HEK293T (cell line): ENCODE data around the gene CARTPT.

Experiments
- BHLHE40 ChIP-seq: fragments of 450-650 bp; IDR thresholded peaks from 2 replicates; pipeline ENCODE4 v1.6.1; 2016; ENCODE audit warnings: mild to moderate bottlenecking, moderate library complexity, borderline replicate concordance
- FOXK2 ChIP-seq: fragments of 450-650 bp; IDR thresholded peaks from 2 replicates; pipeline ENCODE4 v1.6.1; 2016; ENCODE audit warnings: mild to moderate bottlenecking
- FOXM1 ChIP-seq: fragments of 450-650 bp; IDR thresholded peaks from 2 replicates; pipeline ENCODE4 v1.6.1; 2017; ENCODE audit warnings: mild to moderate bottlenecking, borderline replicate concordance
- HDGF ChIP-seq: fragments of 450-650 bp; IDR thresholded peaks from 2 replicates; pipeline ENCODE4 v1.6.1; 2017; ENCODE audit warnings: antibody characterized with exemption, borderline replicate concordance
- SP1 ChIP-seq: fragments of 450-650 bp; IDR thresholded peaks from 2 replicates; pipeline ENCODE4 v1.6.1; 2017

GRCh38 chr5:71711610-71712009 is 7.5 kb upstream of the CARTPT start:
- TF ChIP-seq SP1 (no peak), FOXM1 (no peak), FOXK2 (no peak), BHLHE40 (no peak), HDGF (no peak)
